GM21717 (cell line): ENCODE data around the gene LRRC8A.
A peak's percentile ranks its signal among the peaks of the same experiment; 100 is the strongest.
"Not testable (repeated sequence)": the region's sequence is repeated elsewhere in the genome, so short reads cannot be mapped to it uniquely, and the experiment has no call there.

Experiments used
- ATAC-seq: cut with Tn5 transposase; IDR thresholded peaks from one replicate; pipeline ENCODE4 v1.9.1; 2021; ENCODE audit warnings: mild to moderate bottlenecking, moderate library complexity; ENCODE audit not compliant: unreplicated experiment

LRRC8A gene

GRCh38 chr9:128881884-128882676, at the start of gene LRRC8A, which contains the start of gene KYAT1:
TSS of gene LRRC8A (plus strand) at chr9:128882133. CDS start at chr9:128907165, 25,032 bp downstream.
TSS of gene KYAT1 (minus strand) at chr9:128881950. CDS start at chr9:128845405, 36,545 bp downstream.
- peak; percentile 72 for ATAC-seq

GRCh38 chr9:128833696-128834095, 48.2 kb upstream of the LRRC8A start:
- no peak for ATAC-seq

GRCh38 chr9:128835246-128836210, 46.4 kb upstream of the LRRC8A start:
- ATAC-seq = no peak

- ATAC-seq = no peak
These were observed 45.3 kb upstream of the LRRC8A start for GRCh38 chr9:128836509-128837145.

GRCh38 chr9:128838338-128838737, 43.6 kb upstream of the LRRC8A start:
- no peak for ATAC-seq

- ATAC-seq = no peak
These were observed 41.4 kb upstream of the LRRC8A start for GRCh38 chr9:128840524-128840923.

- ATAC-seq = no peak
These were observed 40.0 kb upstream of the LRRC8A start for GRCh38 chr9:128841694-128842492.

- not testable (repeated sequence) for ATAC-seq
These were observed 38.8 kb upstream of the LRRC8A start for GRCh38 chr9:128843171-128843570.

- ATAC-seq = no peak
These were observed 36.6 kb upstream of the LRRC8A start for GRCh38 chr9:128845186-128845931.

GRCh38 chr9:128846680-128847030, 35.3 kb upstream of the LRRC8A start:
- no peak for ATAC-seq

- no peak for ATAC-seq
These were observed 34.1 kb upstream of the LRRC8A start for GRCh38 chr9:128847803-128848202.

GRCh38 chr9:128851024-128851423, 30.9 kb upstream of the LRRC8A start:
- ATAC-seq = not testable (repeated sequence)

- not testable (repeated sequence) for ATAC-seq
These were observed 29.9 kb upstream of the LRRC8A start for GRCh38 chr9:128851779-128852600.

GRCh38 chr9:128852646-128853045, 29.3 kb upstream of the LRRC8A start:
- ATAC-seq = not testable (repeated sequence)

- ATAC-seq = not testable (repeated sequence)
These were observed 27.5 kb upstream of the LRRC8A start for GRCh38 chr9:128854454-128854853.

GRCh38 chr9:128858476-128858875, 23.5 kb upstream of the LRRC8A start:
- ATAC-seq = not testable (repeated sequence)

GRCh38 chr9:128860937-128861336, 21.0 kb upstream of the LRRC8A start:
- no peak for ATAC-seq

- no peak for ATAC-seq
These were observed 20.4 kb upstream of the LRRC8A start for GRCh38 chr9:128861501-128861900.

- ATAC-seq = no peak
These were observed 19.5 kb upstream of the LRRC8A start for GRCh38 chr9:128862401-128862851.
